H9 (cell line): Measurements from ENCODE around the gene ZNF674. TPM values are rescaled to one million over a fixed set of nuclear protein-coding genes. Genes with fewer than 3 reads are reported as not detected.

Experiments used
- DNase-seq: peaks from one replicate; pipeline ENCODE4 v3.0.0-alpha.2; 2017
- H2AFZ ChIP-seq: one replicate; pipeline ENCODE4 v1.6.1; 2013; ENCODE audit warnings: mild to moderate bottlenecking, low read length, control low read depth, moderate library complexity
- H2AK5ac ChIP-seq: 2 replicates; pipeline ENCODE4 v1.6.1; 2013; ENCODE audit warnings: low read length, control low read depth, mixed read lengths; ENCODE audit not compliant: insufficient read length
- H2BK120ac ChIP-seq: one replicate; pipeline ENCODE4 v1.6.1; 2013; ENCODE audit warnings: low read depth, mild to moderate bottlenecking, low read length, control low read depth, inconsistent platforms; ENCODE audit not compliant: poor library complexity, severe bottlenecking
- H2BK12ac ChIP-seq: 2 replicates; pipeline ENCODE4 v1.6.1; 2013; ENCODE audit warnings: low read length, control low read depth, mixed read lengths, low read depth; ENCODE audit not compliant: insufficient read length
- H2BK15ac ChIP-seq: 2 replicates; pipeline ENCODE4 v1.6.1; 2013; ENCODE audit warnings: low read depth, low read length, control low read depth
- H2BK20ac ChIP-seq: one replicate; pipeline ENCODE4 v1.6.1; 2013; ENCODE audit warnings: low read depth, mild to moderate bottlenecking, low read length, control low read depth, inconsistent platforms; ENCODE audit not compliant: poor library complexity, severe bottlenecking
- H2BK5ac ChIP-seq: 2 replicates; pipeline ENCODE4 v1.6.1; 2013; ENCODE audit warnings: low read length, control low read depth, mixed read lengths; ENCODE audit not compliant: insufficient read length
- H3K14ac ChIP-seq: 2 replicates; pipeline ENCODE4 v1.6.1; 2013; ENCODE audit warnings: low read length, control low read depth; ENCODE audit not compliant: insufficient read depth
- H3K18ac ChIP-seq: 2 replicates; pipeline ENCODE4 v1.6.1; 2013; ENCODE audit warnings: low read depth, mild to moderate bottlenecking, mixed read lengths, low read length, control low read depth; ENCODE audit not compliant: insufficient read length
- H3K23ac ChIP-seq: 2 replicates; pipeline ENCODE4 v1.6.1; 2013; ENCODE audit warnings: low read length, control low read depth, mixed read lengths, low read depth; ENCODE audit not compliant: insufficient read length
- H3K23me2 ChIP-seq: 2 replicates; pipeline ENCODE4 v1.6.1; 2013; ENCODE audit warnings: low read depth, mild to moderate bottlenecking, mixed read lengths, low read length, control low read depth; ENCODE audit not compliant: insufficient read length, poor library complexity, severe bottlenecking
- H3K27ac ChIP-seq: 2 replicates; pipeline ENCODE4 v1.5.1; 2013; ENCODE audit warnings: low read length, control low read depth, mixed read lengths, low read depth; ENCODE audit not compliant: insufficient read length
- H3K27me3 ChIP-seq: 2 replicates; pipeline ENCODE4 v1.6.1; 2013; ENCODE audit warnings: low read length, control low read depth, inconsistent platforms; ENCODE audit not compliant: insufficient read depth
- H3K4ac ChIP-seq: 2 replicates; pipeline ENCODE4 v1.6.1; 2013; ENCODE audit warnings: low read depth, mild to moderate bottlenecking, control low read depth, inconsistent platforms, low read length, moderate library complexity
- H3K4me1 ChIP-seq: 2 replicates; pipeline ENCODE4 v1.6.1; 2013; ENCODE audit warnings: low read length, control low read depth, inconsistent platforms; ENCODE audit not compliant: insufficient read depth
- H3K4me2 ChIP-seq: 2 replicates; pipeline ENCODE4 v1.6.1; 2013; ENCODE audit warnings: low read length, control low read depth, mixed read lengths; ENCODE audit not compliant: insufficient read length, insufficient read depth
- H3K56ac ChIP-seq: 2 replicates; pipeline ENCODE4 v1.6.1; 2013; ENCODE audit warnings: low read depth, mild to moderate bottlenecking, mixed read lengths, low read length, control low read depth; ENCODE audit not compliant: insufficient read length
- H3K79me1 ChIP-seq: 2 replicates; pipeline ENCODE4 v1.6.1; 2013; ENCODE audit warnings: low read depth, mild to moderate bottlenecking, moderate library complexity, low read length, control low read depth, inconsistent platforms; ENCODE audit not compliant: insufficient read depth, poor library complexity, severe bottlenecking
- H3K79me2 ChIP-seq: 2 replicates; pipeline ENCODE4 v1.6.1; 2013; ENCODE audit warnings: low read length, control low read depth, inconsistent platforms; ENCODE audit not compliant: insufficient read depth
- H3K9ac ChIP-seq: 2 replicates; pipeline ENCODE4 v1.6.1; 2013; ENCODE audit warnings: low read length, control low read depth, mixed read lengths; ENCODE audit not compliant: insufficient read length; ENCODE audit errors: extremely low read depth
- H3K9me3 ChIP-seq: one replicate; pipeline ENCODE4 v1.6.1; 2013; ENCODE audit warnings: low read depth, low read length, inconsistent platforms; ENCODE audit not compliant: control insufficient read depth
- H3T11ph ChIP-seq: one replicate; pipeline ENCODE4 v1.6.1; 2013; ENCODE audit warnings: mild to moderate bottlenecking, low read length, control low read depth, inconsistent platforms
- H4K20me1 ChIP-seq: one replicate; pipeline ENCODE4 v1.6.1; 2013; ENCODE audit not compliant: control insufficient read depth, insufficient read length, insufficient read depth
- H4K5ac ChIP-seq: 2 replicates; pipeline ENCODE4 v1.6.1; 2013; ENCODE audit warnings: low read depth, mild to moderate bottlenecking, mixed read lengths, low read length, control low read depth; ENCODE audit not compliant: insufficient read length
- H4K8ac ChIP-seq: replicated peaks from 2 replicates; pipeline ENCODE4 v1.6.1; 2013; ENCODE audit warnings: low read length, control low read depth, mixed read lengths, low read depth; ENCODE audit not compliant: insufficient read length
- H4K91ac ChIP-seq: 2 replicates; pipeline ENCODE4 v1.6.1; 2013; ENCODE audit warnings: low read depth, mild to moderate bottlenecking, moderate library complexity, mixed read lengths, low read length, control low read depth; ENCODE audit not compliant: insufficient read length
- H3K27ac Mint-ChIP-seq, 3 experiments: 2 replicates in 2 of 3; 3 replicates in 1 of 3; pipeline ENCODE4 v1.8.0; 2020 to 2021; ENCODE audit warnings: mixed read lengths in 3 of 3, mild to moderate bottlenecking in 1 of 3, moderate library complexity in 1 of 3
- H3K27me3 Mint-ChIP-seq: 2 replicates; pipeline ENCODE4 v1.8.0; 2021; ENCODE audit warnings: low read depth, mild to moderate bottlenecking, moderate library complexity, mixed read lengths
- H3K36me3 Mint-ChIP-seq, 3 experiments: 2 replicates in 2 of 3; 3 replicates in 1 of 3; pipeline ENCODE4 v1.8.0; 2020 to 2021; ENCODE audit warnings: low read depth in 3 of 3, mixed read lengths in 3 of 3; ENCODE audit not compliant: insufficient read depth in 1 of 3
- H3K4me1 Mint-ChIP-seq, 2 experiments: 2 replicates each; pipeline ENCODE4 v1.8.0; 2020; ENCODE audit warnings: mixed read lengths in 2 of 2
- H3K4me3 Mint-ChIP-seq, 2 experiments: 2 replicates in 1 of 2; 3 replicates in 1 of 2; pipeline ENCODE4 v1.8.0; 2020 to 2021; ENCODE audit warnings: mild to moderate bottlenecking in 2 of 2, mixed read lengths in 2 of 2, moderate library complexity in 1 of 2
- H3K9me3 Mint-ChIP-seq, 2 experiments: 2 replicates in 1 of 2; 3 replicates in 1 of 2; pipeline ENCODE4 v1.8.0; 2020; ENCODE audit warnings: mild to moderate bottlenecking in 2 of 2, mixed read lengths in 2 of 2, moderate library complexity in 1 of 2
- CTCF ChIP-seq: fragments of 200-600 bp; sonication (generic); conservative IDR thresholded peaks from 3 replicates; pipeline ENCODE4 v1.8.0; 2021; ENCODE audit warnings: antibody characterized with exemption, mild to moderate bottlenecking
- WGBS: extraction: QIAGEN DNeasy Blood & Tissue Kit; methylation state at CpG from one replicate; pipeline ENCODE4 v1.1.7; 2013; ENCODE audit warnings: missing lambda C conversion rate, low lambda C conversion rate, mixed read lengths; ENCODE audit not compliant: insufficient read length; ENCODE audit errors: extremely low coverage; 5-methylcytosine and 5-hydroxymethylcytosine counted together
- total RNA-seq: library from RNA; stranded (reverse); gene quantifications from 2 replicates; pipeline ENCODE4 v1.2.1, GENCODE V29; 2021

Gene ZNF674
- total RNA-seq, 1 experiment from 2014 or later = 10.1 TPM

GRCh38 chrX:46580613-46581012, 35.4 kb upstream of the ZNF674 start:
- H4K20me1 ChIP-seq = no peaks in the 10 kb centered on the region
- Mint-ChIP-seq H3K27me3 (no peaks in the 10 kb centered on the region; the same call in 1 of the 2 replicates), H3K9me3 (peaks cover 69 to 73% of the 10 kb centered on the region in 2 experiments), H3K4me1 (peaks cover 28 to 33% of the 10 kb centered on the region in 2 experiments), H3K27ac (no peak overlapping the region), H3K36me3 (peaks cover 19 to 48% (median 29%) of the 10 kb centered on the region in 3 experiments), H3K4me3 (no peak overlapping the region)
- H3K23me2 ChIP-seq = peaks cover 5% of the 10 kb centered on the region
- no peak overlapping the region for H2BK15ac ChIP-seq
- H3K4me1 ChIP-seq = no peaks in the 10 kb centered on the region; the same call in 1 of the 2 replicates
- no peak overlapping the region for H3K9ac ChIP-seq
- H3K56ac ChIP-seq = no peak overlapping the region
- no peaks in the 10 kb centered on the region; the same call in none of the 2 replicates for H3K27me3 ChIP-seq
- H3K4me2 ChIP-seq = no peak overlapping the region
- no peak overlapping the region for H3K27ac ChIP-seq
- WGBS = no CpG with 5 or more reads among the region's 6 CpGs
- H2BK20ac ChIP-seq = no peak overlapping the region
- peaks cover 17% of the 10 kb centered on the region for H3K9me3 ChIP-seq
- no peak overlapping the region for H3K18ac ChIP-seq
- no peak overlapping the region for H3K23ac ChIP-seq
- H3T11ph ChIP-seq = no peak overlapping the region
- H4K91ac ChIP-seq = no peak overlapping the region
- H3K14ac ChIP-seq = no peak overlapping the region
- no peak overlapping the region for H4K5ac ChIP-seq
- DNase-seq = no peak
- no peak overlapping the region for H2BK120ac ChIP-seq
- H2BK5ac ChIP-seq = no peak overlapping the region
- H2AK5ac ChIP-seq = no peak overlapping the region
- peaks cover 19% of the 10 kb centered on the region; the same call in 1 of the 2 replicates for H3K79me2 ChIP-seq
- no peak overlapping the region for H4K8ac ChIP-seq
- no peak for TF ChIP-seq CTCF
- H2AFZ ChIP-seq = no peak overlapping the region
- H3K79me1 ChIP-seq = no peaks in the 10 kb centered on the region
- no peak overlapping the region for H3K4ac ChIP-seq
- no peak overlapping the region for H2BK12ac ChIP-seq
